DOHH2 (cell line): ENCODE data around the gene KIF6.

Experiments
- CTCF ChIP-seq: fragments of 200-600 bp; sonication (generic); IDR thresholded peaks from one replicate; pipeline ENCODE4 v1.5.1; 2014; ENCODE audit warnings: antibody characterized with exemption, mild to moderate bottlenecking, low read depth, low read length; ENCODE audit not compliant: poor library complexity, severe bottlenecking
- EZH2phosphoT487 ChIP-seq: fragments of 200-600 bp; sonication (generic); IDR thresholded peaks from 2 replicates; pipeline ENCODE4 v1.6.1; 2017; ENCODE audit warnings: borderline replicate concordance, mild to moderate bottlenecking, antibody characterized with exemption, low read length, moderate library complexity, mixed read lengths

- TF ChIP-seq CTCF: no peak
- TF ChIP-seq EZH2phosphoT487: no peak
These were observed 411.5 kb downstream of the KIF6 start for GRCh38 chr6:39313526-39314272.
